Midbrain (tissue), 1 donor: ENCODE results near the gene PTK7.
"Not testable (repeated sequence)": the region's sequence is repeated elsewhere in the genome, so short reads cannot be mapped to it uniquely, and the experiment has no call there.

Source experiments
- DNase-seq: peaks from one replicate; lab custom pipeline; 2025; lab: John Stamatoyannopoulos, UW

PTK7 gene

DNA sequence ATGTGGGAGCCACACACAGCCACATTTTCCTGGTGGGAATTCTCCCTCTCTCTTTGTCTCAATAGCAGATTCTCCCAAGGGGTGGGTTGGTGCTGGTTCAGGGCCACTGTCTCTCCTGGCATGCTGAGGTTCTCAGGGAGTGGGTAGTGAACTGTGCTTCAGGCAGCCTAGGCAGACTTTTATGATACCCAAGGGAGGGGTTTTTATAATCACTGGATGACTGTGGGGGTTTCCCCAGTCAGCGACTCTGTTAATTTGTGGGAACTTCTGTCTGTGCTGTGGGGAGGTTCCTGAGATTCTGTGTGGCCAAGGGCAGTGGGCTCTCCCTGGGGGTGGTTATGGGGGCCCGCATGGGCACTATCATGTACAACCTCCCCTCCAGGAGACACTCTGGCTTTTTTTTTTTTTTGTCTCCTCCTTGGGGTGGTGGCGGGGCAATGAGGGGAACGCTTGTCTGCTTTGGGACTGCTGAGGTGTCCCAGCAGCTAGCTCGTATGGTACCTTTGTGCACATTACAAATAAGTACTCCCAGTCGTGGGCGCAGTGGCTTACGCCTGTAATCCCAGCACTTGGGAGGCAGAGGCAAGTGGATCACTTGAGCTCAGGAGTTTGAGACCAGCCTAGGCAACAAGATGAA is 10.0 kb downstream of the PTK7 start:
- no peak for DNase-seq

DNA sequence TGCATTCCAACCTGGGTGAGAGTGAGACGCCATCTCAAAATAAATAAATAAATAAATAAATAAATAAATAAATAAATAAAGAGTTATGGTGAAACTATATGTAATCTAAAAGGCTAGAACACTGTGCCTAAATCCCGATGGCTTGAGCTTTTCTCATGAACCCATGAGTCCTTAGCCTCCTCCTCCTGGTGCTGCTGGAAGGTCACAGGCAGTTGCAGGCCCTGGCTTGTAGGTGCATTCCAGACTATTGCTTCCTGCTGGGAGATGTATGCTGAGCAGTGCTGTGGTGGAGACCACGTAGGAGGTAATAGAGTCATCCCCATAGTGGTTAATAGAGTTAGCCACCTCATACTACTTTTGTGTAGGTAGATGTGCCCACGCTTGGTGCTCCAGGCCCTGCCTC is 12.5 kb downstream of the PTK7 start:
- DNase-seq, result no peak

- DNase-seq, result no peak
Measured at GRCh38 chr6:43089467-43089866, 13.4 kb downstream of the PTK7 start.

DNA sequence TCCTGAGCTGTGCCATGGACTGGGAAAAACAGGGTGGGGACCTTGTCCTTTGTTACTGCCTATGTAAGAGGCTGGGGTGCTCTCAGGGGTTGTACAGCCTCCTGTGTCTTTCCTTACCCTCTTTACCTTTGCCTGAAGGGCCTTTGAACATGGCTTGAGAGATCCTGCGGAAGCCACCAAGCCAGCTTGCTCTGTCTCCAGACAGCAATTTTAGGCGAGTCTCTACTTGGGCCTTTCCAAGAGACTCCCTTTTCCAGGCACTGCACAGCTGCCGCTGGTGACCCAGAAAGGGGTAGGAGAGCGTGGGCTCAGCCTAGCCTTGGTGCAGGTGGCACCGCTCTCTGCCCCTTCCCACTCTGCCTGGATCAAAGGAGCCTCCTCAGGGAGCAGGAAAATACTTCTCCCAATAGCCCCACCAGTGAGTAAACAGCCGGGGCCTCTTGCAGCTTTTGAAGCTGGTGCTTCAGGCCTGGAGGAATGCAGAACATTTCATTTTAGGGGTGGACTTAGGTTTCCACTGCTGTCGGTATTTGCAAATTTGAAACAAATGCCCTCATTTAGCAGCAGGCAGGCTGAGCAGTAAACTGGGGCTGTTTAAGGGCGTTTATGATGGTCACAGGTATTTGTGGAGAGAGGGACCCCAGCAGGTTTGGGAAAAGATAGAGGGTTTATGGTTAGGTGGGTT is 13.9 kb downstream of the PTK7 start:
- DNase-seq, result no peak

DNA sequence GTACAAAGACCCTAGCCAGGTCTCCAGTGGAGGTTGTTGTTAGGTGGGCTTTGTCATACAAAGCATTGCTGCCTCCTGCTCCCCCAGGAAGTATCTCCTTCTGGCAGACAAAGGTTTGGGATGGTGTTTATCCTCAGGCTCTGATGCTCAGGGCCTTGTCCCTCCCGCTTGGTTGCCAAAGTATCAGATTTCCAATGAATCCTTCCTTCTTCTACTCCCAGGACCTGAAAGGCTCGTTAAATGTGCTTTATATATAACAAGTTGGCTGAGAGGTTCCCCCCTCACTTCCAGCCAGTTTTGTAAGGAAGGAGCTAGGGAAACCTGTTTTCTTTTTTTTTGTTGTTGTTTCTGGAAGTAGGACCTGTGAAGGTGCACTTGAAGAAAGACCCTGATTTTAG is 14.4 kb downstream of the PTK7 start:
- no peak for DNase-seq

- no peak for DNase-seq
Measured at GRCh38 chr6:43091020-43091419, 14.9 kb downstream of the PTK7 start.

DNA sequence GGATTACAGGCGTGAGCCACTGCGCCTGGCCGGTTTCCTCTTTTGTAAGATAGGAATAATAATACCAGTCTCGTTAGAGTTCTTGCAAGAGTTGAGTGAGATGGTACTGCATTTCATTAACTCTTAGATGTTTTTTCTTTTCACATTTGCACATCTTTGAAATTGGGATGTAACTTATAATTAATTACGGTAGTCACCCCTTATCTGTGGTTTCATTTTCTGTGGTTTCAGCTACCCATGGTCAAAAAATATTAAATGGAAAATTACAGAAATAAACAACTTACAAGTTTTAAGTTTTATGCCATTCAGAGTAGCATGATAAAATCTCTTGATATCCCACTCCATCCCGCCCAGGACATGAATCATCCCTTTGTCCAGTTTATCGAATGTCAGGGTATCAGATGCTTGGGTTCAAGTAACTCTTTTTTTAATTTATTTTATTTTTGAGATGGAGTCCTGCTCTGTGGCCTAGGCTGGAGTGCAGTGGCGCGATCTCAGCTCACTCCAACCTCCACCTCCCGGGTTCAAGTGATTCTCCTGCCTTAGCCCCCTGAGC is 15.4 kb downstream of the PTK7 start:
- DNase-seq, result no peak

DNA sequence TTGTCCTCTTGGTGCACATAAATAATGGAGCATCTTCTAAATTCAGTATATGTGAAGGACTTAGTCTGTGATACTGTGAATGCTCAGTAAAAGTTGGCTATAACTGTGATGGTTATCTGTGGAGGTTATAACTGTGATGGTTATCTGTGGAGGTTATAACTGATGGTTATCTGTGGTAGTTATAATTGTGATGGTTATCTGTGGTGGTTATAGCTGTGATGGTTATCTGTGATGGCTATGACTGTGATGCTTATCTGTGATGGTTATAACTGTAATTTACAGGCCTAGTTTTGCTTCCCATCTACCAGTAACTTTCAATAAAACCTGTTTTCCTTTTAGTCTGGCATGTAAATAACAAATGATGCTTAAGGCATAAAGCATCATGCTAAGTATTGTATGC is 16.5 kb downstream of the PTK7 start:
- no peak for DNase-seq

DNA sequence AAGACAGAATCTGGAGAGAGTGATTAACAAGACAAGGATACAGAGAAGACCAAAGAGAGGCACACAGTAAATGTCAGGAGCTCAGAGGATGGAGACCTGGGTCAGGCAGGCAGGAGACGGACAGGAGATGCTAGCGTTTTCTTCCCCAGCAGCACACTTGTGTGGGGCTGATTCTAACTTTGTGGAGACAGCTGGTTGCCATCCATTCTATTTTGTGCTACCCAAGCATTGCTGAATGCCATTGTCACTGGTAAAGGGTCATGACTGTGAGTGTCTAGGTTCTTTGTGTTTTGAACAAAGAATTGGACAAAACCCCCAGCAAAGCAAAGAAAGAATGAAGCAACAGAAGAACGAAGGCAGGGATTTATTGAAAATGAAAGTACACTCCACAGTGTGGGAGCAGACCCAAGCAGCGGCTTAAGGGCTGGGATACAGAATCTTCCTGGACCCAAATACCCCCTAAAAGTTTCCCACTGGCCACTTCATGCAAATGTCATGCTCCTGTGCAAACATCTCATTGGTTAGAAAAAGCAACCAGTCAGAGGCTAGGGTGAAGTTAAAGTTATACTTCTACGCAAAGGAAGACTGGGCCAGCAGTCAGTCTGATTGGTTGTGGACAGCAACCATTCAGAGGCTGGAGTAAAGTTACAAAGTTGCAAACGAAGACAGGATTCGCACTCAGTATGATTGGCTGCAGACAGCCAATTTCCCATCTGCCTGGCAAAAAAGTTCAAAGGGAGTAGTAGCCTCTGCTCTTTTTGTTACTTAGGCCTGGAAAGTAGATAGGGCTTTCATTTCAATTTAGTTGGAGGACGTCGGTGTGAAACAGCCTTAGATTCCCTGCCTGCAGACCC is 17.5 kb downstream of the PTK7 start:
- peak; percentile 16 for DNase-seq

DNA sequence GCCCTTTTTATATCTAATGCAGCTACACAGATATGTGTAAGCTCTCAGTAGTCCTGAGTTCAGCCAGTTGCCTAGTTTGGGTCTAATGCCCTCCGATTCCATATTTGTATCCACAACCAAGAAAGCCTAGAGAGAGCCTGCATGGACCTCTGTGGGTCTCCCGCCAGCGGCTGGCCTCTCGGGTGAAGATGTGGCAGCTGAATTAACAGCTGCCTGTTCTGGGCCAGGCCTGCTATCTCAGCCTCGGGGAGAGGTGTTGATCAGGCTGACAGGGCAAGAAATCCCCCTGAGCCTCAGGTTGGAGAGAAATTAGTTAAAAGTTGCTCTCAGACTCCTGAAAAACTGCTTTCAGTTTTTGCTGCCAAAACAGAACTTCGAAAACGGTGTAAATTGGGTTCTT is 19.8 kb downstream of the PTK7 start:
- no peak for DNase-seq

- peak; percentile 41 for DNase-seq
Measured at GRCh38 chr6:43096451-43097097, 20.5 kb downstream of the PTK7 start.

GRCh38 chr6:43097098-43097489 is 21.0 kb downstream of the PTK7 start:
- no peak for DNase-seq

- DNase-seq, result no peak
Measured at GRCh38 chr6:43097502-43097901, 21.4 kb downstream of the PTK7 start.

DNA sequence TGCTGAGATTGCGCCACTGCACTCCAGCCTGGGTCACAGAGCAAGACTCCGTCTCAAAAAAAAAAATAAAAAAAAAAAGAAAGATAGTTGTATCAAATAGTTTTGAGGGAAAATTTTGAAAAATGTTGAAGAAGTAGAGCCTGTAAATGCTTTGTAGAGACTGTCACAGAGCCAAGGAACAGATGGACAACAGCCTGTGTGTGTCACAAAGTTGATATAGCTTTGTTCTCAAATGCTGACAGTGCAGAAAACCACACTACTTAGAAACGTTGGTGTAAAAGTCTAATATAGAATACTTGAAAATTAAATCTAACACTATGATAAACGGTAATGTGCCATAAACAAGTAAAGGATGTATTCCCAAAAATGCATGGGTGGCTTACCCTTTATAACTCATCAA is 25.4 kb downstream of the PTK7 start:
- no peak for DNase-seq

- no peak for DNase-seq
Measured at GRCh38 chr6:43103253-43103876, 27.3 kb downstream of the PTK7 start.

GRCh38 chr6:43105538-43106222 is 29.6 kb downstream of the PTK7 start:
- DNase-seq, result no peak

GRCh38 chr6:43107344-43108062 is 31.4 kb downstream of the PTK7 start:
- no peak for DNase-seq

DNA sequence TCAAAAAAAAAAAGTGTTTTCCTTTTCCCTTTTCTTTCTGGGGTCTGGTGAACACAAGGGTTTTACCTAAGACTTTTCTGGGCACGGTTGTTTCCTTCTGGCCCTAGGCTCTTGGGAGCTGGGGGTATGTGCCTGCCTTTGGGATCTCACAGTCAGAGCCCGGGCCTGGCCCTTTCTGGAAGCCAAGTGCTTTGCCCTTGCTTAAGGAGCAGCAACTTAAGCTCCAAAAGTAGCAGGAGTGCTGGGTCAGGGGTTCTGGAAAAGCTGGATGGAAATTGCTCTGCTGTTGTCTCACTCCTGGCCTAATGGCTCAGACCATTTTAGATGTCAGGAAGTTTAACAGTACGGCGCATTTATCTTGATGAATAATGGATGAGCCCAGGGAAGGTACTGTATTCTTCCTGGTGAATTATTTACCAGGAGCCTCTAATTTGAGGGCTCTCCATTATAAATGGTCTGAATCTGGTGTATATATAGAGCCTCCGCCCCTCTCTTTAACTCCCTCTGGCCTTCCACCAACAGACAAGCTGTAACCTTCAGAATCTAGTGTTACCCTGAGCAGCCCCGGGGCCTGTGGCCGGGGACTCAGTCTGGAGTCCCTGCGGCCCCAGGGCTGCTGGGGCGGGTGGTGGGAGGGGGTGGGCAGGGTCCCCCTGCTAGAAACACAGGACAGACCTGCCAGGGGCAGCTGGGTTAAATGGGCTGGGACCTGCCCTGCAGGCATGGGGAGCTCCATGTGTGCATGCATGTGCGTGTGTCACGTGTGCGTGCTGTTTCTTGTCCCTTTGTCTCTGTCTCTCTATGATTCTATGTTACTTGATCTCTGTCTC is 37.5 kb downstream of the PTK7 start:
- DNase-seq, result no peak

- DNase-seq, result no peak
Measured at GRCh38 chr6:43115365-43115764, 39.3 kb downstream of the PTK7 start.

DNA sequence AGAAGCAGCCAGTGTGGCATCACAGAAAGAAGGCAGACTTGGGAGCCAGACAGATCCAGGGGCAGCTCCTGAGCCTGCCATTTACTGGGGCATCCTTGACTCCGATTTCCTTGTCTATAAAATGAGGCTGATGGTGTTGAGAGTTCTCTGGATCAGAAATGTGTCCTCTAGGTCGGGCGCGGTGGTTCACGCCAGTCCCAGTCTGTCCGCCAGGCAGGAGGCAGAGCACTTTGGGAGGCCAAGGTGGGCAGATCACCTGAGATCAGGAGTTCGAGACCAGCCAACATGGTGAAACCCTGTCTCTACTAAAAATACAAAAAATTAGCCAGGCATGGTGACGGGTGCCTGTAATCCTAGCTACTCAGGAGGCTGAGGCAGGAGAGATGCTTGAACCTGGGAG is 41.4 kb downstream of the PTK7 start:
- DNase-seq, result not testable (repeated sequence)
